ENCODE measurements around the gene INPP4B.

The INPP4B gene

GRCh38 chr4:142475663-142476062, 370.4 kb downstream of the INPP4B start:
- DNase-seq (ENCODE audit: low read depth, low spot score): no peak
- TF ChIP-seq CTCF (IDR thresholded peaks at IDR 0.05; ENCODE audit: insufficient read depth, low read length, missing control alignments): no peak
- ChIA-PET CTCF (no interaction called here), POLR2A (no interaction called here)
- no peak overlapping the region for H3K4me3 ChIP-seq (ENCODE audit: low read depth, low read length)

GRCh38 chr4:142474398-142475087, 371.6 kb downstream of the INPP4B start:
- CTCF ChIA-PET: no interaction called here
- no peak overlapping the region for H3K4me3 ChIP-seq (ENCODE audit: low read depth, low read length)
- no peak for TF ChIP-seq CTCF (IDR thresholded peaks at IDR 0.05; ENCODE audit: insufficient read depth, low read length, missing control alignments)
- DNase-seq (ENCODE audit: low read depth, low spot score): no peak
- POLR2A ChIA-PET: interaction anchor here (0.9 kb wide), 1 partner anchor 68 kb away, joined by 3 read pairs; no protein-coding TSS in a partner anchor

GRCh38 chr4:142473960-142474338, 372.2 kb downstream of the INPP4B start:
- DNase-seq (ENCODE audit: low read depth, low spot score): no peak
- no peak for TF ChIP-seq CTCF (IDR thresholded peaks at IDR 0.05; ENCODE audit: insufficient read depth, low read length, missing control alignments)
- no peak overlapping the region for H3K4me3 ChIP-seq (ENCODE audit: low read depth, low read length)
- CTCF ChIA-PET: no interaction called here
- POLR2A ChIA-PET: interaction anchor here (0.9 kb wide), 1 partner anchor 67 kb away, joined by 3 read pairs; no protein-coding TSS in a partner anchor

- ChIA-PET POLR2A (interaction anchor here (0.9 kb wide), 1 partner anchor 67 kb away, joined by 3 read pairs; no protein-coding TSS in a partner anchor), CTCF (interaction anchor here (1.7 kb wide), 1 partner anchor 8 kb away, joined by 4 read pairs; no protein-coding TSS in a partner anchor)
- no peak for DNase-seq (ENCODE audit: low read depth, low spot score)
- H3K4me3 ChIP-seq (ENCODE audit: low read depth, low read length): no peak overlapping the region
- no peak for TF ChIP-seq CTCF (IDR thresholded peaks at IDR 0.05; ENCODE audit: insufficient read depth, low read length, missing control alignments)
These were observed 372.7 kb downstream of the INPP4B start for GRCh38 chr4:142473218-142473959.

GRCh38 chr4:142467088-142467487, 379.0 kb downstream of the INPP4B start:
- TF ChIP-seq CTCF (IDR thresholded peaks at IDR 0.05; ENCODE audit: insufficient read depth, low read length, missing control alignments): no peak

GRCh38 chr4:142465526-142465925, 380.6 kb downstream of the INPP4B start:
- no peak overlapping the region for H3K4me3 ChIP-seq (ENCODE audit: low read depth, low read length)
- ChIA-PET POLR2A (no interaction called here), CTCF (no interaction called here)
- DNase-seq (ENCODE audit: low read depth, low spot score): no peak
- no peak for TF ChIP-seq CTCF (IDR thresholded peaks at IDR 0.05; ENCODE audit: insufficient read depth, low read length, missing control alignments)

More at GRCh38 chr4:142467088-142467487, 379.0 kb downstream of the INPP4B start:
- DNase-seq (ENCODE audit: low read depth, low spot score): no peak
- CTCF ChIA-PET: no interaction called here
- POLR2A ChIA-PET: interaction anchor here (0.5 kb wide), 1 partner anchor 35 kb away, joined by 3 read pairs; no protein-coding TSS in a partner anchor
- H3K4me3 ChIP-seq (ENCODE audit: low read depth, low read length): no peak overlapping the region

All from AG04449 (cell line).